Epithelial cell of umbilical artery (primary cell): ENCODE results near the gene SNRNP27. TPM values are rescaled to one million over a fixed set of nuclear protein-coding genes. Genes with fewer than 3 reads are reported as not detected.

Source experiments
- total RNA-seq: library from RNA; depleted of rRNA; stranded (reverse); fragments of >200 nt; gene quantifications from 2 replicates; pipeline ENCODE4 v1.2.3, GENCODE V29; 2014

Gene SNRNP27, protein sequence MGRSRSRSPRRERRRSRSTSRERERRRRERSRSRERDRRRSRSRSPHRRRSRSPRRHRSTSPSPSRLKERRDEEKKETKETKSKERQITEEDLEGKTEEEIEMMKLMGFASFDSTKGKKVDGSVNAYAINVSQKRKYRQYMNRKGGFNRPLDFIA
- 48.0 and 49.7 TPM in 2 replicates for total RNA-seq

DNA sequence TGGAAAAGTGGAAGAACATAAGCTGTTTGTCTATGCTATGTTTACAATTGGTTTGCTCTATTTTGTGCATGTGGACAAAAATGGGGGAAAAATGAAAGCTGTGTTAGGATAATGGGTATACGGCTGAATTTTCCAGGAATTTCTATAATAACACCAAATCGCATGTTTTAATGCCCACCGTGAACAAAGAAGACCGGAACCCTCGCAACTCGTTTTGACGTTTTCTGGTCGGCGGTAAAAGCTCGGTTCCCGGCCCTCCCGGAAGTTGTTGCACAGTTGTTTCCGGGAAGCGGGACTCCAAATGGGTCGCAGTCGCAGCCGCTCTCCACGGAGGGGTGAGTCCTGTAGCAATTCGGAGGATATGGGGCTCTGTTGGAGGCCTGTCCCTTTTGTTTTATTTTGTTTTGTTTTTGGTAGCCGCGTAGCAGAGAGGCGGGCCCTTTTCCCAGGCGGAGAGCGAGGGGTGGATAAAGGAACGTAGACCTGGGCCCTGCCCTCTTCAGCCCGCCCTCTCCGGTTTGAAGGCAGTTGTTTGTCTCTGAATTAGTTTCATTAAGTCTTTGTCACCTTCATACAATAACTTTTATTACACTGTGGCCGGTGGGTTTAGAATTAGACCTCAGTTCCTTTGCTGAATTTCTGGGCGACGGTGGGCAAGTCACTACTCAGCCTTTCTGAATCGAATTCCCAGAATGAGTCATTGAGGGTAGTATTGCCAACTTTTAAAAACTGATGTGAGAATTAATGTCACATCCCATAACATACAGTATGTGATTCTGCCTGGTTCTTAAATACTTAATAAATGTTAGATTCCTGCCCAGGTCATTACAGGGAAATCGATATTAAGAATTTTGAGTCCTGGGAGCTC lies at the start of gene SNRNP27:
SNRNP27 (plus strand) TSS at position 273 of the 868 bp plus-strand sequence; CDS start at position 302, 29 bp downstream.

DNA sequence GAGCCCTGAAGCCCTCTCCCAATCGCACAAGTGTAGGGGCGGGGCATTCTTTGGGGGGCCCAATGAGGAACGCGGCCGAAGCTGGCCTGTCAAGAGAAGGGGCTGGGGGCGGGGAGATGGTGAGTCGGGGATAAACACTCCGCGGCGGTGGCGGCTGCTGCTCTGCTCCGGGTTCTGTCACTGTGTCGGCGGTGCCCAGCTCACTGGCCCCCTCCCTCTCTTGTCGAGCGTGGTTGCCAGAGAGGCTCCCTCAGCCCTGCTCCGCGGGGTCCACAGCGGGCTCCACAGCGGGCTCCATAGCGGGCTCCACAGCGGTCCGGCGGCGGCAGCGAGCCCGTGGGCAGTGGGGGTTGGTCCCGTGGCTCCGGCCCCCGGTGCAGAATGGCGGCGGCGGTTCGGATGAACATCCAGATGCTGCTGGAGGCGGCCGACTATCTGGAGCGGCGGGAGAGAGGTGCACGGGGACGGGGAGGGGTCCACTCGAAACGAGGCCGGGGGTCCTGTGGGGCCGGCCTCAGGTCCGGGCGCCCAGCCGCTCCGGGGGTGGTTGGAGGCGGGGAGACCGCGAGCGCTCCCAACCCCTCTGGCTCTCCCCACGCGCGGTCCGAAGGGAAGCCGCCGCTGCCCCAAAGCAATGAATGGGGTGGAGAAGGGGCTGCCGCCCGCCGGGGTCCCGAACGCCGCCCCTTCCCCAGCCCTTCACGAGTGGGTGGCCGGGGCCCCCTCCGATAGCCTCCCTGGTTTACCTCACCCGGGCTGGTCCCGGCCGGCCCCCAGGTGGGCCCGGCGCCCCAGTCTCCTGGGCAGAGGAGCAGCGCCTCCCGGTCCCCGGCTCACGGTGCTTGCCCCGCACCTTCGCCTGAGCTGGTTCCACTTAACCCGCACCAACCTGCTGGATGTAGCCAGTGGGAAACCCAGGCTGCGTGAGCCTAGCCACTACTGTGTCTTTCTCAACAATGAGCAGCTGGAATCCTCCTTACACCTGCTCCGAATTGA lies 21.5 kb downstream of the SNRNP27 start, which contains the start of gene MXD1:
MXD1 (plus strand) TSS at position 160 of the 996 bp plus-strand sequence; CDS start at position 382, 222 bp downstream.

Other genes with a start within 250 kb of the SNRNP27 start
- gene ANXA4, start 151.8 kb upstream of the SNRNP27 start, total RNA-seq: 16.4 and 17.5 TPM in 2 replicates
- 9.4 and 11.1 TPM in 2 replicates for gene GMCL1, start 64.3 kb upstream of the SNRNP27 start, total RNA-seq
- gene MXD1, start 21.2 kb downstream of the SNRNP27 start, total RNA-seq: 2.3 and 4.1 TPM in 2 replicates
- gene ASPRV1, start 67.7 kb downstream of the SNRNP27 start, total RNA-seq: 0.32 TPM in 1 of 2 replicates, not detected in the other
- 26.7 and 31.5 TPM in 2 replicates for gene PCBP1, start 193.5 kb downstream of the SNRNP27 start, total RNA-seq